Endodermal cell (in vitro differentiated cells): ENCODE measurements around the gene ABCG1. TPM values are rescaled to one million over a fixed set of nuclear protein-coding genes. Genes with fewer than 3 reads are reported as not detected.

Experiments used
- DNase-seq: peaks from one replicate; pipeline ENCODE4 v3.0.0-alpha.2; 2017
- H3K27ac ChIP-seq: 2 replicates; pipeline ENCODE4 v1.5.1; 2013; ENCODE audit warnings: mild to moderate bottlenecking, low read depth, low read length, moderate library complexity
- H3K27me3 ChIP-seq: 2 replicates; pipeline ENCODE4 v1.6.1; 2013; ENCODE audit warnings: mild to moderate bottlenecking, low read length, moderate library complexity; ENCODE audit not compliant: insufficient read depth, control insufficient read depth, poor library complexity, severe bottlenecking
- H3K36me3 ChIP-seq: 2 replicates; pipeline ENCODE4 v1.7.0; 2013; ENCODE audit warnings: mild to moderate bottlenecking, low read length, moderate library complexity; ENCODE audit not compliant: control insufficient read depth, insufficient read depth
- H3K4me1 ChIP-seq: one replicate; pipeline ENCODE4 v1.7.0; 2013; ENCODE audit warnings: low read length; ENCODE audit not compliant: control insufficient read depth, insufficient read depth
- H3K4me3 ChIP-seq: 2 replicates; pipeline ENCODE4 v1.5.1; 2013; ENCODE audit warnings: mild to moderate bottlenecking, low read length, moderate library complexity
- H3K9ac ChIP-seq: 2 replicates; pipeline ENCODE4 v1.6.1; 2013; ENCODE audit warnings: mild to moderate bottlenecking, low read length, moderate library complexity; ENCODE audit not compliant: poor library complexity, severe bottlenecking; ENCODE audit errors: extremely low read depth
- H3K9me3 ChIP-seq: 2 replicates; pipeline ENCODE4 v1.6.1; 2013; ENCODE audit warnings: mild to moderate bottlenecking, low read length, moderate library complexity; ENCODE audit not compliant: control insufficient read depth
- H3K27ac Mint-ChIP-seq: 2 replicates; pipeline ENCODE4 v1.8.0; 2020; ENCODE audit warnings: mixed read lengths
- H3K27me3 Mint-ChIP-seq: 2 replicates; pipeline ENCODE4 v1.8.0; 2021; ENCODE audit warnings: mild to moderate bottlenecking, mixed read lengths; ENCODE audit not compliant: insufficient read depth
- H3K36me3 Mint-ChIP-seq: 2 replicates; pipeline ENCODE4 v1.8.0; 2020; ENCODE audit warnings: low read depth, mixed read lengths
- H3K4me1 Mint-ChIP-seq: 2 replicates; pipeline ENCODE4 v1.8.0; 2020; ENCODE audit warnings: mixed read lengths
- H3K4me3 Mint-ChIP-seq: 2 replicates; pipeline ENCODE4 v1.8.0; 2020; ENCODE audit warnings: mild to moderate bottlenecking, moderate library complexity, mixed read lengths
- H3K9me3 Mint-ChIP-seq: 2 replicates; pipeline ENCODE4 v1.8.0; 2020; ENCODE audit warnings: mild to moderate bottlenecking, mixed read lengths
- CTCF ChIP-seq: fragments of 200-600 bp; sonication (generic); conservative IDR thresholded peaks from 2 replicates; pipeline ENCODE4 v1.5.0; 2021; ENCODE audit warnings: antibody characterized with exemption, mild to moderate bottlenecking
- WGBS, 2 experiments: methylation state at CpG; one replicate each; pipeline versions ENCODE4 v1.1.5 to v1.1.7; 2013; ENCODE audit warnings: missing lambda C conversion rate in 2 of 2, mixed read lengths in 1 of 2; ENCODE audit not compliant: insufficient coverage in 1 of 2, insufficient read length in 1 of 2; 5-methylcytosine and 5-hydroxymethylcytosine counted together
- total RNA-seq, 2 donors: library from RNA; stranded (reverse); fragmentation: NEBNext Ultra II Directional in 1 of 2; extraction: Animal tissue kit (Norgen Biotek cat#: 25700) in 1 of 2; gene quantifications; 2 replicates in 1 of 2; 3 replicates in 1 of 2; pipeline ENCODE4 v1.2.1, GENCODE V29; 2021

The ABCG1 gene
- total RNA-seq, 2 donors from 2014 or later = 1.6 to 5.4 TPM

GRCh38 chr21:42242611-42243010 lies 23.7 kb downstream of the ABCG1 start:
- WGBS, 2 experiments = 56 to 84% methylated on average over 3 to 9 of the region's 9 CpGs

GRCh38 chr21:42243026-42243425 lies 24.1 kb downstream of the ABCG1 start:
- no peak overlapping the region for H3K4me3 ChIP-seq
- Mint-ChIP-seq H3K27ac (no peak overlapping the region), H3K9me3 (no peaks in the 10 kb centered on the region), H3K36me3 (no peaks in the 10 kb centered on the region), H3K4me1 (no peaks in the 10 kb centered on the region), H3K4me3 (no peak overlapping the region), H3K27me3 (peaks cover 21% of the 10 kb centered on the region)
- peaks cover 17% of the 10 kb centered on the region for H3K27me3 ChIP-seq
- no peaks in the 10 kb centered on the region for H3K9me3 ChIP-seq
- no peak for TF ChIP-seq CTCF
- WGBS, 2 experiments = 85% methylated on average over 4 of the region's 6 CpGs; no CpG with 5 or more reads in 1 of the 2 experiments
- no peaks in the 10 kb centered on the region for H3K36me3 ChIP-seq
- no peak for DNase-seq
- H3K4me1 ChIP-seq = no peaks in the 10 kb centered on the region
- H3K9ac ChIP-seq = no peak overlapping the region
- no peak overlapping the region for H3K27ac ChIP-seq

More at GRCh38 chr21:42242611-42243010, 23.7 kb downstream of the ABCG1 start:
- H3K36me3 Mint-ChIP-seq = no peaks in the 10 kb centered on the region
- TF ChIP-seq CTCF = no peak
- H3K4me3 Mint-ChIP-seq = no peak overlapping the region
- Histone ChIP-seq H3K4me3 (no peak overlapping the region), H3K9me3 (no peaks in the 10 kb centered on the region), H3K27me3 (peaks cover 16% of the 10 kb centered on the region), H3K9ac (no peak overlapping the region), H3K36me3 (no peaks in the 10 kb centered on the region), H3K4me1 (no peaks in the 10 kb centered on the region), H3K27ac (no peak overlapping the region)
- H3K27me3 Mint-ChIP-seq = peaks cover 20% of the 10 kb centered on the region
- no peak for DNase-seq
- no peak overlapping the region for H3K27ac Mint-ChIP-seq
- H3K4me1 Mint-ChIP-seq = no peaks in the 10 kb centered on the region
- no peaks in the 10 kb centered on the region for H3K9me3 Mint-ChIP-seq

GRCh38 chr21:42245331-42246193 lies 26.6 kb downstream of the ABCG1 start:
- no peak for TF ChIP-seq CTCF
- Mint-ChIP-seq H3K27ac (no peak overlapping the region), H3K9me3 (no peaks in the 10 kb centered on the region), H3K36me3 (no peaks in the 10 kb centered on the region), H3K4me3 (no peak overlapping the region), H3K4me1 (peaks cover 1% of the 10 kb centered on the region), H3K27me3 (peaks cover 17% of the 10 kb centered on the region)
- H3K4me1 ChIP-seq = no peaks in the 10 kb centered on the region
- no peaks in the 10 kb centered on the region for H3K36me3 ChIP-seq
- H3K27me3 ChIP-seq = peaks cover 11% of the 10 kb centered on the region
- H3K9me3 ChIP-seq = no peaks in the 10 kb centered on the region
- H3K9ac ChIP-seq = no peak overlapping the region
- DNase-seq = no peak
- WGBS, 2 experiments = 68 to 73% methylated on average over 7 to 10 of the region's 10 CpGs
- H3K27ac ChIP-seq = no peak overlapping the region
- H3K4me3 ChIP-seq = no peak overlapping the region
